ENCODE measurements around the gene TSTD1.
"Not testable (repeated sequence)": the region's sequence is repeated elsewhere in the genome, so short reads cannot be mapped to it uniquely, and the experiment has no call there.

DNA sequence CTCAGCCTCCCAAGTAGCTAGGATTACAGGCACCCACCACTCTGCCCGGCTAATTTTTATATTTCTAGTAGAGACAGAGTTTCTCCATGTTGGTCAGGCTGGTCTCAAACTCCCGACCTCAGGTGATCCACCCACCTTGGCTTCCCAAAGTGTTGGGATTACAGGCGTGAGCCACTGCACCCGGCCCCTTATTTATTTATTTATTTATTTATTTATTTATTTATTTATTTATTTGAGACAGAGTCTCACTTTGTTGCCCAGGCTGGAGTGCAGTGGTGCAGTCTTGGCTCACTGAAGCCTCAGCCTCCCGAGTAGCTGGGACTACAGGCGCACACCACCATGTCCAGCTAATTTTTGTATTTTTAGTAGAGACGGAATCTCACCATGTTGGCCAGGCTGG lies 26.9 kb upstream of the TSTD1 start:
- not testable (repeated sequence) for TF ChIP-seq POLR2A (IDR thresholded peaks at IDR 0.05)
- TF ChIP-seq, protein P1, sequence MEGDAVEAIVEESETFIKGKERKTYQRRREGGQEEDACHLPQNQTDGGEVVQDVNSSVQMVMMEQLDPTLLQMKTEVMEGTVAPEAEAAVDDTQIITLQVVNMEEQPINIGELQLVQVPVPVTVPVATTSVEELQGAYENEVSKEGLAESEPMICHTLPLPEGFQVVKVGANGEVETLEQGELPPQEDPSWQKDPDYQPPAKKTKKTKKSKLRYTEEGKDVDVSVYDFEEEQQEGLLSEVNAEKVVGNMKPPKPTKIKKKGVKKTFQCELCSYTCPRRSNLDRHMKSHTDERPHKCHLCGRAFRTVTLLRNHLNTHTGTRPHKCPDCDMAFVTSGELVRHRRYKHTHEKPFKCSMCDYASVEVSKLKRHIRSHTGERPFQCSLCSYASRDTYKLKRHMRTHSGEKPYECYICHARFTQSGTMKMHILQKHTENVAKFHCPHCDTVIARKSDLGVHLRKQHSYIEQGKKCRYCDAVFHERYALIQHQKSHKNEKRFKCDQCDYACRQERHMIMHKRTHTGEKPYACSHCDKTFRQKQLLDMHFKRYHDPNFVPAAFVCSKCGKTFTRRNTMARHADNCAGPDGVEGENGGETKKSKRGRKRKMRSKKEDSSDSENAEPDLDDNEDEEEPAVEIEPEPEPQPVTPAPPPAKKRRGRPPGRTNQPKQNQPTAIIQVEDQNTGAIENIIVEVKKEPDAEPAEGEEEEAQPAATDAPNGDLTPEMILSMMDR (IDR thresholded peaks at IDR 0.05 in 4 of 5, conservative IDR thresholded peaks at IDR 0.05 in 1 of 5) = not testable (repeated sequence)

Measured in gastrocnemius medialis (tissue), 4 donors.